Midbrain (tissue), 1 donor: ENCODE data around the gene PUM1.

Source experiments
- DNase-seq: peaks from one replicate; lab custom pipeline; 2025; lab: John Stamatoyannopoulos, UW

PUM1 gene

GRCh38 chr1:31029026-31029425 is 36.5 kb downstream of the PUM1 start:
- DNase-seq: no peak

- no peak for DNase-seq
Observed at GRCh38 chr1:31027693-31028526, 37.6 kb downstream of the PUM1 start.

- no peak for DNase-seq
Observed at GRCh38 chr1:31022259-31022658, 43.3 kb downstream of the PUM1 start.

- DNase-seq: no peak
Observed at GRCh38 chr1:31020007-31020790, 45.3 kb downstream of the PUM1 start.

- no peak for DNase-seq
Observed at GRCh38 chr1:31019401-31019800, 46.1 kb downstream of the PUM1 start.

- DNase-seq: no peak
Observed at GRCh38 chr1:31016868-31017267, 48.6 kb downstream of the PUM1 start.

- DNase-seq: no peak
Observed at GRCh38 chr1:31013187-31013864, 52.2 kb downstream of the PUM1 start.

GRCh38 chr1:31012210-31012924 is 53.1 kb downstream of the PUM1 start:
- DNase-seq: no peak

- no peak for DNase-seq
Observed at GRCh38 chr1:31011719-31012118, 53.8 kb downstream of the PUM1 start.

- DNase-seq: no peak
Observed at GRCh38 chr1:31010086-31010989, 55.2 kb downstream of the PUM1 start.

- DNase-seq: no peak
Observed at GRCh38 chr1:31007462-31007991, 58.0 kb downstream of the PUM1 start.

- DNase-seq: no peak
Observed at GRCh38 chr1:31006747-31007146, 58.8 kb downstream of the PUM1 start.

GRCh38 chr1:31005617-31006166 is 59.8 kb downstream of the PUM1 start:
- no peak for DNase-seq

GRCh38 chr1:31005198-31005597 is 60.3 kb downstream of the PUM1 start:
- DNase-seq: no peak

GRCh38 chr1:31004231-31004621 is 61.3 kb downstream of the PUM1 start:
- no peak for DNase-seq

- DNase-seq: no peak
Observed at GRCh38 chr1:31003613-31004230, 61.8 kb downstream of the PUM1 start.

- no peak for DNase-seq
Observed at GRCh38 chr1:31000301-31000700, 65.2 kb downstream of the PUM1 start.

GRCh38 chr1:30998887-30999286 is 66.6 kb downstream of the PUM1 start:
- DNase-seq: no peak

- no peak for DNase-seq
Observed at GRCh38 chr1:30998171-30998570, 67.3 kb downstream of the PUM1 start.
